BLaER1 treated with 17β-estradiol and CSF1 and Interleukin-3, amounts not matched to agents 10 nM and 100 nM (cell line): ENCODE data around the gene HIP1R.

Experiments used
- H3K27ac ChIP-seq, 11 experiments: shearing (Covaris generic); formaldehyde crosslinking; 2 replicates each; pipeline ENCODE4 v1.8.1; 2022
- H3K27me3 ChIP-seq, 11 experiments: shearing (Covaris generic); formaldehyde crosslinking; 2 replicates each; pipeline ENCODE4 v1.8.1; 2022
- H3K36me3 ChIP-seq, 11 experiments: shearing (Covaris generic); formaldehyde crosslinking; 2 replicates each; pipeline ENCODE4 v1.8.1; 2022
- H3K4me1 ChIP-seq, 10 experiments: shearing (Covaris generic); formaldehyde crosslinking; 2 replicates each; pipeline ENCODE4 v1.8.1; 2022
- H3K4me2 ChIP-seq, 11 experiments: shearing (Covaris generic); formaldehyde crosslinking; 2 replicates each; pipeline ENCODE4 v1.8.1; 2022
- H3K4me3 ChIP-seq, 10 experiments: shearing (Covaris generic); formaldehyde crosslinking; 2 replicates each; pipeline ENCODE4 v1.8.1; 2022
- H3K9ac ChIP-seq, 11 experiments: shearing (Covaris generic); formaldehyde crosslinking; 2 replicates each; pipeline ENCODE4 v1.8.1; 2022
- H3K9me3 ChIP-seq, 11 experiments: shearing (Covaris generic); formaldehyde crosslinking; replicated peaks in 1 of 11; 2 replicates each; pipeline ENCODE4 v1.8.1; 2022
- H4K20me1 ChIP-seq, 11 experiments: shearing (Covaris generic); formaldehyde crosslinking; 2 replicates each; pipeline ENCODE4 v1.8.1; 2022
- Cebpa-rat ChIP-seq, 11 experiments: shearing (Covaris generic); IDR thresholded peaks; 2 replicates each; pipeline ENCODE4 v1.8.1; 2022

The HIP1R gene

GRCh38 chr12:122909442-122910288 lies 74.4 kb downstream of the HIP1R start:
- H3K36me3 ChIP-seq: no peaks in the 10 kb centered on the region
- H3K27me3 ChIP-seq: no peaks in the 10 kb centered on the region
- H3K27ac ChIP-seq: peak overlapping the region in 7 of 11 experiments; percentile 31 to 56 (median 48); a peak in 13 of 22 replicates
- H3K9ac ChIP-seq: peak overlapping the region in 4 of 11 experiments; percentile 11 to 48 (median 37); a peak in 8 of 22 replicates
- H4K20me1 ChIP-seq: no peaks in the 10 kb centered on the region
- peaks cover 4 to 41% (median 24%) of the 10 kb centered on the region in 10 experiments; a peak in 19 of 20 replicates for H3K4me1 ChIP-seq
- no peak overlapping the region; a peak in 1 of 20 replicates for H3K4me3 ChIP-seq
- peak in 2 of 11 experiments; percentile 40 to 67; a peak in 3 of 22 replicates for TF ChIP-seq Cebpa-rat (IDR thresholded peaks at IDR 0.05)
- H3K9me3 ChIP-seq: no peaks in the 10 kb centered on the region
- H3K4me2 ChIP-seq: peak overlapping the region; percentile 32 to 83 (median 77); a peak in 21 of 22 replicates
